CD4-positive, alpha-beta T cell treated with Interleukin-6 for 4 hours (primary cell): Measurements from ENCODE around the gene SCRG1.

Experiments used
- DNase-seq: peaks from one replicate; pipeline ENCODE4 v3.0.0-alpha.2; 2020; ENCODE audit warnings: mixed read lengths

Gene SCRG1

DNA sequence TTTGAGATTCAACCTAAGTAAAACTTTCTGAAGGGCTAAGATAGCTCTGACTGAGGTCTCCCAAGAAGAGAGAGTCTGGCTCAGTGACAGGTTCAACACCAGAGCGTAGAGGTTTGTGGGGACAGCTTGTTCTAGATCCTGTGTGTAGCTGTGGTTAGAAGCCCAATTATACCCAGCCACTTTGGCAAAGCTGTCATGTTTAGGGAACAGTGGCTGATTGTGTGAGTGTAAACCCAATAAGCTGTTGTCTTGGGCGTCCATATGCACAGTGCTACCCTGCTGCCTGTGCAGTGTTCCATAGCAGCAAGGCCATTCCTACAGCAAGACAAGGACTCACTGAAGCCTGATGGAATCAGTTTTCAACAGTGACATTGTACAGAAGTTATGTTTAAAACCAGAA is 11.2 kb upstream of the SCRG1 start:
- DNase-seq = no peak

GRCh38 chr4:173405840-173406606 is 7.1 kb upstream of the SCRG1 start:
- no peak for DNase-seq

GRCh38 chr4:173404296-173404865 is 5.5 kb upstream of the SCRG1 start:
- no peak for DNase-seq

GRCh38 chr4:173403051-173403450 is 4.1 kb upstream of the SCRG1 start:
- no peak for DNase-seq

DNA sequence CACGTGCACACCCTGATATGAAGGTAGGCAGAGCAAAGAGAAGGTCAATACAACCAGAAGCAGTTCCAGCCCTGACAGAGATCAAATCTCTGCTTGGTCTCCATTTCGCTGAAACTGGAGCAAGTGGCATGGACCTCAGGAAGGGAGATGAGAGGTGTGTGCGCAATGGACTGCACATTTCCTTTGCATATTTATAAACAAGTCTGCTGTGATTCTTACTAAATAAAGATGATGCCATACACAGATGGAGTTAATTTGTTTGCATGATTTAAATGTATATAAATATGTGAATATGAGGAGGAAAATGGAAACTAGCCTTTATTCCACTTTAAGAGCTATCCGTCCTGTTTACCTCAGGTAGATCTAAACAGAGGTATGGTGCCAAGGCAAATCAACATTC is 2.1 kb upstream of the SCRG1 start:
- DNase-seq = no peak

DNA sequence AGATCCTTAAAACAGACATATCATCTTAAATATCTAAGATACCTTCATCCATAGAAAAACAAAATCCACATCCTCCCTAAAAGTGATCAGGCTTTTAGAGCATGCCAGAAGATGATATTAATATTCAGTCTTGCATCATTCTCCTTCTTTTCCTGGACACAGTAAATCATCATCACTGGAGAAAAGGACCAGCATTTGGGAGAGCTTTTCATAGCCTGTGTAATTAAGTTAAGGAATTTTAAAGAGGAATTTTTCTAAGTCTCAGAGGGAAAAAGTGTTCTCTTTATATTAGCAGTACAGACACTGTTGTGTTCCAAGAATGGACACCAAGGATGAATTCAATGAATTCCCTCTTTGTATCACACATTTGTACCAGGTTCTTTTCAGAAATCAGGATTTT is 696 bp downstream of the SCRG1 start:
- DNase-seq = no peak

GRCh38 chr4:173397604-173398003 is 1.3 kb downstream of the SCRG1 start:
- no peak for DNase-seq

DNA sequence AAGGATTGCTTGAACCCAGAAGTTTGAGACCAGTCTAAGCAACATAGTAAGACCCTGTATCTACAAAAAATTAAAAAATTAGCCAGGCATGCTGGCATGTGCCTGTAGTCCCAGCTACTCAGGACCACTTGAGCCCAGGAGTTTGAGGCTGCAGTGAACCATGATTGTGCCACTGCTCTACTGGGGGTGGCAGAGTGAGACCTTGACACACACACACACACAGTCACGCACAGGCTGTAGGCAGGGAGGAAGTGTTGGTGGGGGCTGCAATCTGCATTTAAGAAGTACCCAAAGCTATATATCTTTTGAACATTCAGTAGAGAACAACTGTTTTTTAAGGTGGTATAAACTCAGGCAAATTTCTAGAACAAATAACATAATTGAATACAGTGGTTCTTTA is 7.2 kb downstream of the SCRG1 start:
- no peak for DNase-seq

DNA sequence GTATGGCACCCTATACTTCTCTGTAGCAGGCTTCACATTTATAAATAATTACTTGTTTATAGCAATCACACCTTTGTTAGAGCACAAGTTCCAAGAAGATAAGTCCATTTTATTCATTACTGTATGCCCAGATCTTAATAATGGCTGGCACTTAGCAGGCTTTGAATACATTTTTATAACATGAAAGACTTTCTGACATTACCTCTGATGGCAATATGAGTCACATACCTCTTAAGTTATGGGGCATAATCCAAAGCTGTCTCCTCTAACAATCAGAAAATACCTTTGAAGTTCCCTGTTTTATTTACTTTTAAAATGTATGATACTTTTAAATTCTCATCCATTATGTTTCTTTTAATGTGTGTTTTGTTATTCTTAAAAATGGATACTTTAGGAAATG is 12.2 kb downstream of the SCRG1 start:
- DNase-seq = no peak

- no peak for DNase-seq
Measured at GRCh38 chr4:173382349-173382748, 16.6 kb downstream of the SCRG1 start.

- no peak for DNase-seq
Measured at GRCh38 chr4:173381610-173382009, 17.3 kb downstream of the SCRG1 start.

GRCh38 chr4:173380987-173381386 is 17.9 kb downstream of the SCRG1 start:
- DNase-seq = no peak

DNA sequence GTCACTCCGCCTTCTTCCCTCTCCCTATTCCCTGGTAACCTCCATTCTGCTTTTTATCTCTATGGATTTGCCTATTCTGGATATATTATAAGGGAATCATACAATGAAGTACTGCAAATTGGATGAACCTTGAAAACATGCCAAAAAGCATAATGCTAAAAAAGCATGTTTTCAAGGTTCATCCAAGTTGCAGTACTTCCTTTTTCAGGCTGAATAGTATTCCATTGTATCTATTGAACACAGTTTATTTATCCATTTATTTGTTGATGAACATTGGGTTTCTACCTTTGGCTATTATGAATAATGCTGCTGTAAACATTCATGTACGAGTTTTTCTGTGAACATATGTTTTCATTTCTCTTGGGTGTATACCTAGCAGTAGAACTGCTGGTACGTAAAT is 19.0 kb downstream of the SCRG1 start:
- no peak for DNase-seq

GRCh38 chr4:173374588-173374987 is 24.3 kb downstream of the SCRG1 start:
- DNase-seq = no peak

DNA sequence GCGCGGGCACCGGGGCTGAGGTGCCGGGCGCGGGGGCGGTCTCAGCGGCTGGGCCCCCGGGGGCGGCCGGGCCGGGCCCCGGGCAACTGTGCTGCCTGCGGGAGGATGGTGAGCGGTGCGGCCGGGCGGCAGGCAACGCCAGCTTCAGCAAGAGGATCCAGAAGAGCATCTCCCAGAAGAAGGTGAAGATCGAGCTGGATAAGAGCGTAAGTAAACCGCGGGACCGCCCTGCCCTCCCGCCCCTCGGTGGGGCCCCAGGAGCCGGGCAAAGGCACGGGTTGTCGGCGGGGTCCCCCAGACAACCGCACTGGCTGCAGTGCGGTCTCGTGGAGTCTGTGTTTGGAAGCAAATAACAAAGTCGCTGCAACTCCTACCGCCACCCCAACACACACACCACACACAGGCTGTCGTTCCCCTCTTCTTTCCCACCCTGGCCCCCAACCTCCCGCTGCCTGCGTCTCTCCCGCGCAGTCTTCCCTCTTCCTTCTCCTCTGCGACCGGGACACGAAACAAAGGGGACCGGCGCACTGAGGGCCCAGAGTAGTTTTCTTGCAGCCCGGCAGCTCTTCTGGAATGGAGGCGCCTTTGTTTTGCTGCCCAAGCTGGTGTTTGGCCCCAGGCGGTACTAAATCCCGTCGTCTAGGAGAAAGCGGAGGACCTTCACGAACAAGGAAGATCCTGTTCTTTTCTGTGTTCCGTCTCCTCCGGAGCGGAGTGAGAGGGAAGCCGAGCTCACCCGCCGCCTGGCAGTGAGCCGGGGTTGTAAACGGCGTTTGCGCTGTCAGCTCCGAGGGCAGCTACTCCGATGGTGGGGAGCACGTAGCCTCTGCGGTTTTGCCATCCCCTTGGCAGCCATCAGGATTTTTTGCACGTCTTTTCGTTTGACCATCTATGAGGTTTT is 27.4 kb downstream of the SCRG1 start:
- DNase-seq = peak; percentile 49

DNA sequence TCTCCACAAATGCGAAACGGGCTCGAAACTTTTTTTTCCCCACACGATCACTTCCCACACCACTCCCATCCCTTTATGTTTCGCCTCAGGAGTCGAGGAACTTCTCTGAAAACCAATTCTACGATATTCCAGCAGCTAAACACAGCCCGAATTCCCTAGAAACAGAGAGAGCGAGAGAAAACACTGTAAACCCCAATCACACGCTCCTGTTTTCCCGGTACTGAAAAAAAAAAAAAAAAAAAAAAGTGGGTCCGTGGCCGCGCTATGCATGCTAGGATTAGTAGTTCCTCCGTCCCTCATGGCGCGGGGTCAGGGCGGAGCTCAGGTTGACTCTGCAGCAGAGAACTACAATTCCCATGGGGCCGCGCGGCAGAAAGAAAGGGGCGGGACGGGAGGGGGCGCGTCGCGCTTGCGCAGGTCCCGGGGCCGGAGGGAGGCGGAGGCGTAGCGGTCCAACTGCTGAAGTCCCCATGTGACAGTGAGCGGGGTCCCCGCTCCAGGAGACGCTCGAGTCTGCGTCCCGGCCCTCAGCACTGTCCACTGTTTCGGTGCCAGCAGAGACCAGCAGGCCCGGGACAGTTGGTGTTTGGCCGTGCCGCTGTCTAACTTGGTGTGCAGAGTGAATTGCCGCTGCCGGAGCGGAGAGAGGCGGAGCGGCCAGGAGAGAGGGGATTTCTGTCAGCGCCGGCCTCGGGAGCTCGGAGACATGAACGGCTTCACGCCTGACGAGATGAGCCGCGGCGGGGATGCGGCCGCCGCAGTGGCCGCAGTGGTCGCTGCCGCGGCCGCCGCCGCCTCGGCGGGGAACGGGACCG is 28.2 kb downstream of the SCRG1 start, which contains the start of gene SAP30:
TSS of gene SAP30 (plus strand) at position 478 of the 815 bp plus-strand sequence. CDS start at position 707, 229 bp downstream.
- DNase-seq = peak; percentile 98

DNA sequence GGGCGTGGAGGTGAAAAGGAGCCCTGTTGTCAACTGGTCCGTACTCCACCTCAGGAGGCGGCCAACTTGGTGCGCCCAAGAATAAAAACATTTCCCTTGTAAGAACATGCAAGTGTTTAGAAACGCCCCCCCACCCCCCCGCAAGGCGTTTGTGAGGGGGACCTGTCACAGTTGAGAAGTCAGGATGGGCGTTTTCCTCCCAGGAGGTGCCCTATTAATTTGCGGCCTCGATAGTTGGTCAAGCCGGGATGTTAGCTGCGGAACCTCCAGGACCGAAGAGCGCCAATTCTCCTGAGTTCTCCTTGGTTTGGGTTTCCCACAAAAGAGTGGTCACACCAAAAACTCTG is 28.8 kb downstream of the SCRG1 start:
- peak; percentile 70 for DNase-seq

DNA sequence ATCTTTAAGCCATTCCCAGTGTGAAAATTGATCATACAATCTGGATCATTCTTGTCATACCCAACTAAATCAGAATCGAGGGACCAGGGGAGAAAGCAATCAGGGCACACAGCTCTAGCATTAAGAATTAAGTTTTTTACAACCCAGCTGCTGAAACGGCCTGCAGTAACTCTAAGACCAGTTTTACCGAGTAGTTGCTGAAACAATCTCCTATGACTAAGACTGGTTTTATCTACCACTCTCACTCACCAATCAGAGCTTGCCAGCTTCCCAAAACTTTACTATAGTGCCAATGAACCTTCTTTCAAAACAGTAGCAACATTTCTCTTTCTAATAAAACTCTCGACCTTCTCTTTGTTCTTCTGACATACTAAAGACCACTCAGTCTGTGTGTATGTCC is 31.0 kb downstream of the SCRG1 start:
- DNase-seq = no peak

DNA sequence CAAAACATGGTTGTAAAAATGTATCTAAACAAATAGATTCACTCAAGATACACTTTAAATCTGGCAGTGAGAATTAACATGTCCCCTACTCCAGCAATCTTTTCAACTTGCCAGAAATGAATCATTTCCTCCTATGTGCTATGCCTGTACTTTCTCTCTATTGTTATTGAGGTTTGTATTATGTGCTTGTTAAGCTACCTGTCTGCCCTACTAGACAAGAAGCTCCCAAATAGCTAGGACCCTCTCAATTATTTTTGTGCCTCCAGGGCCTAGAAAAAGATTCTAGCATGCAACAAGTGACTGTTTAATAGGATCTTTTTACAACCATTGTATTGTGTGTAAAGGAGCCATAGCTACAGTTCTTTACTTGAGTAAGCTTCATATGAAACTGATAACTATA is 31.6 kb downstream of the SCRG1 start:
- no peak for DNase-seq

- peak; percentile 17 for DNase-seq
Measured at GRCh38 chr4:173365359-173365996, 33.4 kb downstream of the SCRG1 start.

DNA sequence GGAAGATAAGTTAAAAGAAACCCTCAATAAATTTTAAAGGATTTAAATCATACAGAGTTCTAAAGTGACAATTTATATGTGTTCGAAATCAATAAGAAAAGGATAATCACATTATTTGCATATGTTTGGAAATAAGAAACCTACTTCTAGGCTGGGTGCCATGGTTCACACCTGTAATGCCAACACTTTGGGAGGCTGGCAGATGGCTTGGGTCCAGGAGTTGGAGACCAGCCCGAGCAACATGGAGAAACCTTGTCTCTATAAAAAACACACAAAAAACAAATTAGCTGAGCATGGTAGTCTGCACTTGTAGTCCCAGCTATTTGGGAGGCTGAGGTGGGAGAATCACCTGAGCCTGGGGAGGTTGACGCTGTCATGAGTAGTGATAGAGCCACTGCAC is 36.2 kb downstream of the SCRG1 start:
- DNase-seq = no peak

- DNase-seq = no peak
Measured at GRCh38 chr4:173360587-173361221, 38.2 kb downstream of the SCRG1 start.
